Esophagus (tissue), 2 donors: ENCODE data around the gene TASP1. TPM values are rescaled to one million over a fixed set of nuclear protein-coding genes. Genes with fewer than 3 reads are reported as not detected.

Experiments
- H3K27ac ChIP-seq, 2 donors: one replicate each; pipeline ENCODE4 v1.5.1; 2013; ENCODE audit warnings: low read depth in 2 of 2, mild to moderate bottlenecking in 2 of 2, inconsistent platforms in 1 of 2, low read length in 1 of 2, moderate library complexity in 1 of 2
- H3K27me3 ChIP-seq, 2 donors: one replicate each; pipeline ENCODE4 v1.6.1; 2013; ENCODE audit warnings: low read length in 2 of 2, control low read depth in 1 of 2, mild to moderate bottlenecking in 1 of 2; ENCODE audit not compliant: insufficient read depth in 2 of 2, control insufficient read depth in 1 of 2
- H3K36me3 ChIP-seq, 2 donors: one replicate each; pipeline ENCODE4 v1.6.1; 2013; ENCODE audit warnings: low read length in 1 of 2; ENCODE audit not compliant: control insufficient read depth in 2 of 2, insufficient read depth in 2 of 2
- H3K4me1 ChIP-seq, 2 donors: one replicate each; pipeline ENCODE4 v1.6.1; 2013; ENCODE audit warnings: low read length in 1 of 2; ENCODE audit not compliant: control insufficient read depth in 2 of 2, insufficient read depth in 2 of 2
- H3K4me3 ChIP-seq, 2 donors: one replicate each; pipeline ENCODE4 v1.5.1; 2013; ENCODE audit warnings: low read length in 2 of 2, mild to moderate bottlenecking in 2 of 2, low read depth in 1 of 2, moderate library complexity in 1 of 2
- H3K9me3 ChIP-seq, 2 donors: one replicate each; pipeline ENCODE4 v1.6.1; 2013; ENCODE audit warnings: mild to moderate bottlenecking in 2 of 2, low read depth in 1 of 2, low read length in 1 of 2, moderate library complexity in 1 of 2; ENCODE audit not compliant: control insufficient read depth in 2 of 2, insufficient read depth in 1 of 2
- WGBS, 2 donors: extraction: QIAGEN DNeasy Blood & Tissue Kit; methylation state at CpG; one replicate each; pipeline ENCODE4 v1.1.7; 2013; 5-methylcytosine and 5-hydroxymethylcytosine counted together
- polyA plus RNA-seq, 2 donors: library from polyadenylated mRNA; stranded (reverse); fragments of 200-250 nt; gene quantifications; one replicate each; pipeline ENCODE4 v1.2.3, GENCODE V29; 2013
- donor health status: healthy with polysubstance abuse.
- donor health status: Bipolar disorder and iron deficiency.

The TASP1 gene
- polyA plus RNA-seq, 2 donors: 3.5 to 4.9 TPM

- no peaks in the 10 kb centered on the region for H3K4me1 ChIP-seq
- WGBS, 2 donors: 86 to 88% methylated on average over 4 of the region's 4 CpGs
- peaks cover 0 to 2% of the 10 kb centered on the region in 2 donors for H3K36me3 ChIP-seq
- no peak overlapping the region for H3K27ac ChIP-seq
- no peaks in the 10 kb centered on the region for H3K9me3 ChIP-seq
- no peak overlapping the region for H3K4me3 ChIP-seq
- H3K27me3 ChIP-seq: no peaks in the 10 kb centered on the region
These were observed 113.3 kb downstream of the TASP1 start for GRCh38 chr20:13525225-13525940.

- no peaks in the 10 kb centered on the region for H3K9me3 ChIP-seq
- H3K4me1 ChIP-seq: no peaks in the 10 kb centered on the region
- H3K27ac ChIP-seq: no peak overlapping the region
- H3K36me3 ChIP-seq: peaks cover 0 to 2% of the 10 kb centered on the region in 2 donors
- H3K27me3 ChIP-seq: no peaks in the 10 kb centered on the region
- no peak overlapping the region for H3K4me3 ChIP-seq
- WGBS, 2 donors: 88 to 97% methylated on average over 1 of the region's 1 CpG
These were observed 114.4 kb downstream of the TASP1 start for GRCh38 chr20:13524339-13524738.

- H3K27ac ChIP-seq: no peak overlapping the region
- H3K36me3 ChIP-seq: peaks cover 0 to 2% of the 10 kb centered on the region in 2 donors
- no peak overlapping the region for H3K4me3 ChIP-seq
- H3K27me3 ChIP-seq: peaks cover 0 to 2% of the 10 kb centered on the region in 2 donors
- H3K9me3 ChIP-seq: no peaks in the 10 kb centered on the region
- no peaks in the 10 kb centered on the region for H3K4me1 ChIP-seq
These were observed 120.9 kb downstream of the TASP1 start for GRCh38 chr20:13517831-13518230.

GRCh38 chr20:13515796-13516558, 122.8 kb downstream of the TASP1 start:
- H3K27ac ChIP-seq: no peak overlapping the region
- WGBS, 2 donors: 60 to 82% methylated on average over 5 of the region's 5 CpGs
- H3K9me3 ChIP-seq: no peaks in the 10 kb centered on the region
- H3K27me3 ChIP-seq: peaks cover 0 to 2% of the 10 kb centered on the region in 2 donors
- no peak overlapping the region for H3K4me3 ChIP-seq
- no peaks in the 10 kb centered on the region for H3K36me3 ChIP-seq
- no peaks in the 10 kb centered on the region for H3K4me1 ChIP-seq

- Histone ChIP-seq H3K27me3 (peaks cover 0 to 2% of the 10 kb centered on the region in 2 donors), H3K27ac (no peak overlapping the region), H3K4me3 (no peak overlapping the region), H3K9me3 (no peaks in the 10 kb centered on the region), H3K36me3 (no peaks in the 10 kb centered on the region), H3K4me1 (no peaks in the 10 kb centered on the region)
- WGBS, 2 donors: 82 to 95% methylated on average over 1 of the region's 1 CpG
These were observed 123.4 kb downstream of the TASP1 start for GRCh38 chr20:13515291-13515690.

- Histone ChIP-seq H3K4me1 (no peaks in the 10 kb centered on the region), H3K36me3 (no peaks in the 10 kb centered on the region), H3K27me3 (peaks cover 0 to 2% of the 10 kb centered on the region in 2 donors), H3K4me3 (no peak overlapping the region), H3K27ac (no peak overlapping the region), H3K9me3 (no peaks in the 10 kb centered on the region)
- 78 to 84% methylated on average over 6 of the region's 6 CpGs for WGBS, 2 donors
These were observed 127.8 kb downstream of the TASP1 start for GRCh38 chr20:13510837-13511488.

- WGBS, 2 donors: 63 to 64% methylated on average over 3 of the region's 3 CpGs
- Histone ChIP-seq H3K27ac (no peak overlapping the region), H3K4me3 (no peak overlapping the region), H3K9me3 (peaks cover 0 to 3% of the 10 kb centered on the region in 2 donors), H3K4me1 (no peaks in the 10 kb centered on the region), H3K27me3 (no peaks in the 10 kb centered on the region), H3K36me3 (no peaks in the 10 kb centered on the region)
These were observed 131.1 kb downstream of the TASP1 start for GRCh38 chr20:13507646-13508045.

- H3K4me3 ChIP-seq: no peak overlapping the region
- peaks cover 3 to 5% of the 10 kb centered on the region in 2 donors for H3K9me3 ChIP-seq
- H3K4me1 ChIP-seq: no peaks in the 10 kb centered on the region
- no peaks in the 10 kb centered on the region for H3K36me3 ChIP-seq
- no peaks in the 10 kb centered on the region for H3K27me3 ChIP-seq
- no peak overlapping the region for H3K27ac ChIP-seq
- 96 to 98% methylated on average over 3 of the region's 3 CpGs for WGBS, 2 donors
These were observed 137.2 kb downstream of the TASP1 start for GRCh38 chr20:13501500-13501899.

GRCh38 chr20:13494019-13494418, 144.7 kb downstream of the TASP1 start:
- Histone ChIP-seq H3K4me3 (no peak overlapping the region), H3K27me3 (no peaks in the 10 kb centered on the region), H3K9me3 (peaks cover 0 to 3% of the 10 kb centered on the region in 2 donors), H3K27ac (no peak overlapping the region), H3K36me3 (no peaks in the 10 kb centered on the region), H3K4me1 (peaks cover 0 to 5% of the 10 kb centered on the region in 2 donors)
